IMR-90 (cell line): ENCODE data around the gene BCL11A. TPM values are rescaled to one million over a fixed set of nuclear protein-coding genes. Genes with fewer than 3 reads are reported as not detected.

Experiments used
- ATAC-seq: fragments of 200-7000 bp; cut with Tn5 transposase; 2 replicates; pipeline ENCODE4 v1.9.1; 2020; ENCODE audit warnings: low read depth, mild to moderate bottlenecking, moderate library complexity
- BruUV-seq: library from RNA; stranded (reverse); fragments of 400-500 nt; replicated peaks from 2 replicates; lab custom pipeline; 2021; lab: Mats Ljungman, UMichigan
- CTCF ChIA-PET: fragments of 300-600 bp; formaldehyde crosslinking; extraction: SDS; loops from one replicate; lab custom pipeline; 2021; ENCODE audit warnings: antibody characterized with exemption; lab: Yijun Ruan, JAX
- POLR2A ChIA-PET: fragments of 300-600 bp; sonication (Branson Sonifier 250); formaldehyde crosslinking; loops from one replicate; lab custom pipeline; 2022; ENCODE audit warnings: antibody characterized with exemption; ENCODE audit not compliant: unreplicated experiment; lab: Charles Lee
- DNase-seq: peaks from one replicate; pipeline ENCODE4 v3.0.0; 2013
- H2AFZ ChIP-seq: replicated peaks from 2 replicates; pipeline ENCODE3; 2013; ENCODE audit warnings: low read length, mild to moderate bottlenecking; ENCODE audit not compliant: poor library complexity
- H2AK5ac ChIP-seq: 2 replicates; pipeline ENCODE4 v1.6.1; 2013; ENCODE audit warnings: low read depth, low read length, inconsistent platforms
- H2AK9ac ChIP-seq: replicated peaks from 2 replicates; pipeline ENCODE3; 2013; ENCODE audit warnings: mild to moderate bottlenecking, low read depth, low read length, moderate library complexity; ENCODE audit not compliant: poor library complexity
- H2BK120ac ChIP-seq: 2 replicates; pipeline ENCODE4 v1.6.1; 2013; ENCODE audit warnings: low read depth, low read length, inconsistent platforms
- H2BK15ac ChIP-seq: 3 replicates; pipeline ENCODE4 v1.6.1; 2013; ENCODE audit warnings: low read depth, low read length, inconsistent platforms
- H2BK20ac ChIP-seq: 2 replicates; pipeline ENCODE4 v1.6.1; 2013; ENCODE audit warnings: low read depth, mild to moderate bottlenecking, inconsistent platforms, low read length, moderate library complexity
- H2BK5ac ChIP-seq: 2 replicates; pipeline ENCODE4 v1.6.1; 2013; ENCODE audit warnings: mild to moderate bottlenecking, low read depth, low read length, inconsistent platforms; ENCODE audit not compliant: poor library complexity, severe bottlenecking
- H3K14ac ChIP-seq: replicated peaks from 2 replicates; pipeline ENCODE4 v1.6.1; 2013; ENCODE audit warnings: low read depth, low read length, inconsistent platforms
- H3K18ac ChIP-seq: 2 replicates; pipeline ENCODE4 v1.6.1; 2013; ENCODE audit warnings: low read depth, low read length, control low read depth
- H3K23ac ChIP-seq: 2 replicates; pipeline ENCODE4 v1.6.1; 2013; ENCODE audit warnings: low read depth, low read length, inconsistent platforms
- H3K27ac ChIP-seq: 2 replicates; pipeline ENCODE4 v1.5.1; 2013; ENCODE audit warnings: mild to moderate bottlenecking, control low read depth, low read length; ENCODE audit not compliant: insufficient read depth
- H3K27me3 ChIP-seq: 2 replicates; pipeline ENCODE4 v1.6.1; 2013; ENCODE audit warnings: low read length; ENCODE audit not compliant: control insufficient read depth, insufficient read depth
- H3K36me3 ChIP-seq: 2 replicates; pipeline ENCODE4 v1.6.1; 2013; ENCODE audit warnings: low read length, mixed read lengths; ENCODE audit not compliant: control insufficient read depth, insufficient read depth
- H3K4ac ChIP-seq: 2 replicates; pipeline ENCODE4 v1.6.1; 2013; ENCODE audit warnings: low read depth, low read length, inconsistent platforms
- H3K4me1 ChIP-seq: 2 replicates; pipeline ENCODE4 v1.6.1; 2013; ENCODE audit warnings: low read length, mixed read lengths; ENCODE audit not compliant: control insufficient read depth, insufficient read depth
- H3K4me2 ChIP-seq: 2 replicates; pipeline ENCODE4 v1.6.1; 2013; ENCODE audit warnings: low read depth, mild to moderate bottlenecking, control low read depth, low read length, moderate library complexity
- H3K4me3 ChIP-seq: 2 replicates; pipeline ENCODE4 v1.5.1; 2013; ENCODE audit warnings: low read depth, mild to moderate bottlenecking, control low read depth, low read length, moderate library complexity; ENCODE audit not compliant: insufficient read depth
- H3K56ac ChIP-seq: 2 replicates; pipeline ENCODE4 v1.6.1; 2013; ENCODE audit warnings: low read length, inconsistent platforms; ENCODE audit not compliant: insufficient read depth; ENCODE audit errors: extremely low read depth
- H3K79me1 ChIP-seq, 2 experiments: 2 replicates each; pipeline ENCODE4 v1.6.1; 2013; ENCODE audit warnings: low read length in 2 of 2, inconsistent platforms in 1 of 2, low read depth in 1 of 2
- H3K9ac ChIP-seq: 2 replicates; pipeline ENCODE4 v1.6.1; 2013; ENCODE audit warnings: low read depth, low read length, control low read depth
- H3K9me1 ChIP-seq: 2 replicates; pipeline ENCODE4 v1.6.1; 2013; ENCODE audit warnings: low read length, inconsistent platforms; ENCODE audit not compliant: insufficient read depth
- H3K9me3 ChIP-seq: 2 replicates; pipeline ENCODE4 v1.6.1; 2013; ENCODE audit warnings: low read length; ENCODE audit not compliant: control insufficient read depth, insufficient read depth
- H4K20me1 ChIP-seq: 2 replicates; pipeline ENCODE4 v1.6.1; 2013; ENCODE audit warnings: low read length, inconsistent platforms; ENCODE audit not compliant: insufficient read depth
- H4K5ac ChIP-seq: 2 replicates; pipeline ENCODE4 v1.6.1; 2013; ENCODE audit warnings: mild to moderate bottlenecking, low read depth, low read length, control low read depth
- H4K8ac ChIP-seq, 2 experiments: 2 replicates each; pipeline ENCODE4 v1.6.1; 2013; ENCODE audit warnings: low read depth in 2 of 2, low read length in 2 of 2, control low read depth in 1 of 2, inconsistent platforms in 1 of 2
- H4K91ac ChIP-seq: 2 replicates; pipeline ENCODE4 v1.6.1; 2013; ENCODE audit warnings: low read depth, low read length, inconsistent platforms; ENCODE audit not compliant: insufficient read depth
- CHD1 ChIP-seq: IDR thresholded peaks from 2 replicates; pipeline ENCODE4 v1.6.1; 2012; ENCODE audit warnings: low read depth, low read length, improper control_type of control experiment
- CTCF ChIP-seq: conservative IDR thresholded peaks from 2 replicates; pipeline ENCODE4 v1.5.1; 2012; ENCODE audit warnings: mild to moderate bottlenecking, low read depth, low read length, improper control_type of control experiment
- FOS ChIP-seq: fragments of 150-350 bp; IDR thresholded peaks from 2 replicates; pipeline ENCODE4 v1.6.1; 2016; ENCODE audit warnings: low read depth, low read length
- MAFK ChIP-seq: IDR thresholded peaks from 2 replicates; pipeline ENCODE4 v1.6.1; 2012; ENCODE audit warnings: low read depth, low read length, improper control_type of control experiment
- NFE2L2 ChIP-seq: fragments of 150-350 bp; IDR thresholded peaks from 2 replicates; pipeline ENCODE4 v1.6.1; 2016; ENCODE audit warnings: low read depth, mild to moderate bottlenecking, low read length
- RAD21 ChIP-seq: IDR thresholded peaks from 2 replicates; pipeline ENCODE4 v1.6.1; 2012; ENCODE audit warnings: low read length, improper control_type of control experiment
- RCOR1 ChIP-seq: IDR thresholded peaks from 2 replicates; pipeline ENCODE4 v1.6.1; 2012; ENCODE audit warnings: mild to moderate bottlenecking, low read length, improper control_type of control experiment; ENCODE audit not compliant: insufficient replicate concordance
- SMC3 ChIP-seq: fragments of 150-350 bp; IDR thresholded peaks from 2 replicates; pipeline ENCODE4 v1.6.1; 2016; ENCODE audit warnings: low read depth, mild to moderate bottlenecking, antibody characterized with exemption, low read length, moderate library complexity
- WGBS, 2 experiments: methylation state at CpG; one replicate each; pipeline versions ENCODE4 v1.1.5 to v1.1.7; 2013; ENCODE audit warnings: missing lambda C conversion rate in 2 of 2; ENCODE audit not compliant: insufficient read length in 1 of 2; ENCODE audit errors: extremely low coverage in 2 of 2; 5-methylcytosine and 5-hydroxymethylcytosine counted together
- dilution Hi-C: fragments of 300-500 bp; cut with HindIII; formaldehyde crosslinking; loops from one replicate; pipeline ENCODE4 v1.14.3; 2018; ENCODE audit warnings: low sequenced_read_pairs; ENCODE audit not compliant: unreplicated experiment
- in situ Hi-C: fragments of 300-500 bp; cut with MboI; formaldehyde crosslinking; loops from 3 replicates; pipeline ENCODE4 v1.14.3; 2019; ENCODE audit warnings: low sequenced_read_pairs, inconsistent platforms, mixed read lengths
- intact Hi-C: fragments of 100-400 bp; cut with micrococcal nuclease; formaldehyde crosslinking; loops from 2 replicates; pipeline ENCODE4 v1.10.0; 2022
- polyA plus RNA-seq, 3 experiments: library from polyadenylated mRNA; depleted of rRNA; stranded (reverse); fragments of >200 nt; gene quantifications; 2 replicates each; pipeline ENCODE4 v1.2.3, GENCODE V29; 2012; ENCODE audit warnings: low replicate concordance in 1 of 3
- total RNA-seq: library from RNA; depleted of rRNA; stranded (reverse); fragments of >200 nt; gene quantifications from 2 replicates; pipeline ENCODE4 v1.2.3, GENCODE V29; 2012
- TF ChIP-seq, protein P1 (sequence below): fragments of 150-350 bp; IDR thresholded peaks from 2 replicates; pipeline ENCODE4 v1.6.1; 2016; ENCODE audit warnings: low read depth, mild to moderate bottlenecking, low read length, moderate library complexity, borderline replicate concordance

The BCL11A gene
- total and polyA plus RNA-seq, 2 of the 4 experiments (the other 2 are of a cell fraction): 1.0 to 1.1 TPM

DNA sequence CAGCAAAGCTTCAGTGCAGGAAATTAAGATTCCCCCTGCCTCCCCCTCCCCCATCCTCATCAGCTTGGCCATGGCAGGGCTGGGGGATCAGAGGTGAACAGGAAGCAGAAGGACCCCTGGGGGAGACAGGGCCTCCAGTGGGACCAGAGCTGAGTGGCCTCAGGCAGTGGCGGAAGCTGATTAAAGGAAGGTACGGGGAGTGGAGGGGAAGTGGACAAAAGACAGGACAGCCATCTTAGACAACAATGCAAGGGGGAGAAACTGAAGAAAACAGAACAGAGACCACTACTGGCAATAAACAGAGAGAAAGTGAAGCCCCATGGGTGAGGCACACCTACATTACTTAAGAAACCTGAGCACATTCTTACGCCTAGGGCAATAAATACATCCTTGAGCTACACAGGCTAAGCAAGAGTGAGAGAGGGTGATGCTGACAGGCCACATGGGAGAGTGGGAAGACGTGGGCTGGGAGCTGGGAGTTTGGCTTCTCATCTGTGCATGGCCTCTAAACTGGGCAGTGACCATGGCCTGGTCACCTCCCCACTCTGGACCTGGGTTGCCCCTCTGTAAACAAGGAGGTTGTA, 59.6 kb downstream of the BCL11A start:
- no peak overlapping the region for H2AK9ac ChIP-seq
- H3K4ac ChIP-seq: no peak overlapping the region
- no TSS peak for BruUV-seq
- H2BK15ac ChIP-seq: no peak overlapping the region
- no peaks in the 10 kb centered on the region; the same call in 1 of the 2 replicates for H4K20me1 ChIP-seq
- no peak overlapping the region for H3K14ac ChIP-seq
- no peak overlapping the region for H3K56ac ChIP-seq
- no peak overlapping the region for H3K4me3 ChIP-seq
- intact Hi-C loops (no loop called here), in situ Hi-C loops (no loop called here), dilution Hi-C loops (no loop called here)
- H4K91ac ChIP-seq: no peak overlapping the region
- no peaks in the 10 kb centered on the region for H3K9me1 ChIP-seq
- H3K4me2 ChIP-seq: no peak overlapping the region
- H4K8ac ChIP-seq: no peak overlapping the region
- H3K27me3 ChIP-seq: no peaks in the 10 kb centered on the region; the same call in 1 of the 2 replicates
- TF ChIP-seq FOS: no peak
- TF ChIP-seq RCOR1: no peak
- TF ChIP-seq, protein P1, sequence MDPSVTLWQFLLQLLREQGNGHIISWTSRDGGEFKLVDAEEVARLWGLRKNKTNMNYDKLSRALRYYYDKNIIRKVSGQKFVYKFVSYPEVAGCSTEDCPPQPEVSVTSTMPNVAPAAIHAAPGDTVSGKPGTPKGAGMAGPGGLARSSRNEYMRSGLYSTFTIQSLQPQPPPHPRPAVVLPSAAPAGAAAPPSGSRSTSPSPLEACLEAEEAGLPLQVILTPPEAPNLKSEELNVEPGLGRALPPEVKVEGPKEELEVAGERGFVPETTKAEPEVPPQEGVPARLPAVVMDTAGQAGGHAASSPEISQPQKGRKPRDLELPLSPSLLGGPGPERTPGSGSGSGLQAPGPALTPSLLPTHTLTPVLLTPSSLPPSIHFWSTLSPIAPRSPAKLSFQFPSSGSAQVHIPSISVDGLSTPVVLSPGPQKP: no peak
- no peak for TF ChIP-seq SMC3
- no peak for TF ChIP-seq CHD1
- no peak for TF ChIP-seq NFE2L2
- TF ChIP-seq MAFK: no peak
- no peak for TF ChIP-seq CTCF
- TF ChIP-seq RAD21: no peak
- H3K9ac ChIP-seq: no peak overlapping the region
- no peak overlapping the region for H4K5ac ChIP-seq
- ATAC-seq (no peak), DNase-seq (no peak)
- H3K9me3 ChIP-seq: no peaks in the 10 kb centered on the region
- H3K4me1 ChIP-seq: no peaks in the 10 kb centered on the region
- H3K27ac ChIP-seq: no peak overlapping the region
- H2BK5ac ChIP-seq: no peak overlapping the region
- ChIA-PET CTCF (interaction anchor here (1.3 kb wide), 1 partner anchor 8 kb away, joined by 3 read pairs; no protein-coding TSS in a partner anchor), POLR2A (no interaction called here)
- H2BK20ac ChIP-seq: no peak overlapping the region
- H2AFZ ChIP-seq: no peak overlapping the region
- no peaks in the 10 kb centered on the region for H3K79me1 ChIP-seq
- no CpG with 5 or more reads among the region's 4 CpGs for WGBS, 2 experiments
- no peaks in the 10 kb centered on the region for H3K36me3 ChIP-seq
- no peak overlapping the region for H3K18ac ChIP-seq
- H2BK120ac ChIP-seq: no peak overlapping the region
- no peak overlapping the region for H3K23ac ChIP-seq
- no peak overlapping the region for H2AK5ac ChIP-seq
